GM18499 (cell line): ENCODE results near the gene OR9Q1.
"Not testable (repeated sequence)": the region's sequence is repeated elsewhere in the genome, so short reads cannot be mapped to it uniquely, and the experiment has no call there.

Source experiments
- ATAC-seq: cut with Tn5 transposase; IDR thresholded peaks from one replicate; pipeline ENCODE4 v1.9.1; 2021; ENCODE audit warnings: moderate number of reproducible peaks; ENCODE audit not compliant: insufficient read depth, unreplicated experiment

OR9Q1 gene

GRCh38 chr11:58023435-58023931, at the start of gene OR9Q1:
TSS of gene OR9Q1 (plus strand) at chr11:58023881. CDS start at chr11:58179445, 155,564 bp downstream.
- ATAC-seq = no peak

GRCh38 chr11:57974132-57974531, 49.5 kb upstream of the OR9Q1 start:
- ATAC-seq = no peak

- no peak for ATAC-seq
These were observed 48.7 kb upstream of the OR9Q1 start for GRCh38 chr11:57974848-57975601.

- ATAC-seq = no peak
These were observed 46.0 kb upstream of the OR9Q1 start for GRCh38 chr11:57977709-57978108.

- ATAC-seq = no peak
These were observed 44.8 kb upstream of the OR9Q1 start for GRCh38 chr11:57978686-57979531.

GRCh38 chr11:57979532-57980079, 44.1 kb upstream of the OR9Q1 start:
- ATAC-seq = no peak

- ATAC-seq = no peak
These were observed 43.5 kb upstream of the OR9Q1 start for GRCh38 chr11:57980201-57980600.

GRCh38 chr11:57981536-57981935, 42.1 kb upstream of the OR9Q1 start:
- ATAC-seq = no peak

- no peak for ATAC-seq
These were observed 40.9 kb upstream of the OR9Q1 start for GRCh38 chr11:57982776-57983175.

- no peak for ATAC-seq
These were observed 40.5 kb upstream of the OR9Q1 start for GRCh38 chr11:57983191-57983590.

GRCh38 chr11:57999523-57999922, 24.2 kb upstream of the OR9Q1 start:
- ATAC-seq = not testable (repeated sequence)

GRCh38 chr11:58000021-58000420, 23.7 kb upstream of the OR9Q1 start:
- ATAC-seq = not testable (repeated sequence)

- ATAC-seq = no peak
These were observed 23.0 kb upstream of the OR9Q1 start for GRCh38 chr11:58000699-58001098.

- no peak for ATAC-seq
These were observed 20.6 kb upstream of the OR9Q1 start for GRCh38 chr11:58003036-58003435.

- ATAC-seq = no peak
These were observed 20.1 kb upstream of the OR9Q1 start for GRCh38 chr11:58003591-58003990.

- no peak for ATAC-seq
These were observed 19.0 kb upstream of the OR9Q1 start for GRCh38 chr11:58004664-58005063.

GRCh38 chr11:58006940-58007339, 16.7 kb upstream of the OR9Q1 start:
- no peak for ATAC-seq

- no peak for ATAC-seq
These were observed 11.9 kb upstream of the OR9Q1 start for GRCh38 chr11:58011771-58012170.

GRCh38 chr11:58024601-58025091, 965 bp downstream of the OR9Q1 start:
- ATAC-seq = no peak

GRCh38 chr11:58027341-58027740, 3.7 kb downstream of the OR9Q1 start:
- ATAC-seq = no peak
